Stimulated activated CD4-positive, alpha-beta T cell treated with anti-CD3 and anti-CD28 coated beads, Interleukin-4, amount 100 ng/mL, for 1 hour (primary cell): Measurements from ENCODE around the gene SLC38A3.
A peak's percentile ranks its signal among the peaks of the same experiment; 100 is the strongest.

Experiments
- DNase-seq: peaks from one replicate; pipeline ENCODE4 v3.0.0-alpha.2; 2020

Gene SLC38A3

GRCh38 chr3:50169232-50169832 is 35.7 kb upstream of the SLC38A3 start:
- no peak for DNase-seq

- DNase-seq = no peak
Observed at GRCh38 chr3:50169858-50170257, 35.2 kb upstream of the SLC38A3 start.

GRCh38 chr3:50170689-50171088 is 34.4 kb upstream of the SLC38A3 start:
- DNase-seq = no peak

DNA sequence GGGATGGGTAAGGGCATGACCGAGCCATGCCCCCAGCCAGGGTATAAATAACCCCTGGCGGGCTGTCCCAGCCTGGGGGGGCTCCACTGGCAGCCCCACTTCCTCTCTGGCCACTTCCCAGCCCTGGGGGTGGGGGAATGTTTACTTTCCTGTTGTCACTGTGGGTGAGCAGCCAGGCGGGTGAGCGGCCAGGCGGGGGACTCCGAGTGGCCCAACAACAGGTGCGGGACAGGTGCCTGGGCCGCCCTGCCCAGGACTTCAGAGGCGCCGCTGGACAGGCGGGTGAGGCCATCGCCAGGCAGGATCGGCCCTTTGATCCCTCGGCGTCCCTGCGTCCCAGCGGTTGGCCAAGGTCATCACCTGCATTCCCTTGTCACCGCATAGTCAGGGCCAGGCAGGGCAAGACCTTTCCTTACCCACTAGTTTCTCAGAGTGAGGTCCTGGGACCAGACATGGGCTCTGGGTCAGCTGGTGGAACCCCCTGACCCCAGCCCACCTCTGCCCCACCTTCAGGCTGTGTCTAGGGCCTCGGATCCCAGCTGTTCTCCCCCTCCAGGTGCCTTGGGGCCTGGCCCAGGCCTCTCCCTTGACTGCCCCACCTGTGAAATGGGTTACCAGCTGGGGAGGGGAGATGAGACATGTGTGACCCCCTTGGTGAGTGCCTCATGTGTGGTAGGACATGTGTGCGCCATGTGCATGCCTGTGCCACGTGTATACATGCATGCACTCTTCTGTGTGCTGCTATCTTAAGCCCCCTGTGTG is 33.4 kb upstream of the SLC38A3 start:
- no peak for DNase-seq

DNA sequence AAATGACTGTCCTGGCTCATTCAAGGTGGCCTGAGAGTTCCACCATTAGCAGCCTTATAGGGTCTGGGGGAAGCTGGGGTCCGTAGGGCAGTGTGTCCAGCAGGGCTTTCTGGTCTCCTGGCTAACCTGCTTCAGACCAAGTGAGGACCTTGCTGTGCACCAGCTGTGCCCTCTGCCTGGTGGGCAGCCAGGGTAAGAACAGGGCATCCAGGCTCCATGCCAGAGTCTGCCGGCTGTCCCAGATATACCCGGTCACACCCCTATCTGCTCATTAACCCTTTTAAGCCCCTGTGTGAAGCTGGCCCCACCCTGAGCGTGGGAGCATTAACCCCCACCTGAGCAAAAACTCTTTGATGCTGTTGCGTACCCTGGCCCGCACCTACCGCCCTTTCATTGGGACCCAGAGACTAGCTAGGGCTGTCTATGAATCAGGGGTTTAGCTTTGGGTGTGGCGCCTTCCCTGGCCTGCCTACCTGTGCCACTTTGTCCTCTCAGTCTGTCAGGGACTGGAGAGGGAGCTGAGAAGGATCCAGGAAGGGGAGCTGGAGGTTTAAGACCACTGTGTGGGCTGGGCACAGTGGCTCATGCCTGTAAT is 32.3 kb upstream of the SLC38A3 start:
- no peak for DNase-seq

GRCh38 chr3:50173685-50174516 is 31.2 kb upstream of the SLC38A3 start:
- no peak for DNase-seq

- DNase-seq = no peak
Observed at GRCh38 chr3:50174517-50174895, 30.6 kb upstream of the SLC38A3 start.

DNA sequence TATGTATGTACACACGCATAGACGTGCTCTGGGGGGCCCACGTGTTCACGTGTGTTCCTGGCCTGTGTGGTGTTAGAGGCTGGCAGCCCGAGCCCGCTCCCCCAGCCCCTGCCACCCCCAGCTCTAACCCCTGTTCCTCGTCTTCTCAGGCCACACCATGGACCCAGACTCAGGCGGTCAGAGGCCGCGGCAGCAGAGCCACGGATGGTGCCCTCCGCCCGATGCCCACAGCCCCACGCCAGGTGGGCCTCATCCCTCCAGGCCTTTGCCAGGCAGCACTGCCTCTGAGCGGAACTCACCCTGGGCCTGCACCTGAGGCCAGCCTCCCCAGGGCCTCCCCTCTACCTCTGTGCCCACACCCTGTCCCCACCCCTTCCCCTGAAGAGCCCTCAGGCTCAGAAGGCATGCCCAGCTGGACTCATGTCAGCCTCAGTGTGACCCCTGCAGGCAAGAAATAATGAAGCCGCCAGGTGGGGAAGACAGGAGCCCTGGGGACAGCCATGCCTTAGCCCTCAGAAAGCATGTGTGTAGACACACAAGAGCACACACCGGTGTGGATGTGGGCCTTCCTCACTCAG is 30.0 kb upstream of the SLC38A3 start:
- no peak for DNase-seq

- no peak for DNase-seq
Observed at GRCh38 chr3:50177346-50177745, 27.7 kb upstream of the SLC38A3 start.

DNA sequence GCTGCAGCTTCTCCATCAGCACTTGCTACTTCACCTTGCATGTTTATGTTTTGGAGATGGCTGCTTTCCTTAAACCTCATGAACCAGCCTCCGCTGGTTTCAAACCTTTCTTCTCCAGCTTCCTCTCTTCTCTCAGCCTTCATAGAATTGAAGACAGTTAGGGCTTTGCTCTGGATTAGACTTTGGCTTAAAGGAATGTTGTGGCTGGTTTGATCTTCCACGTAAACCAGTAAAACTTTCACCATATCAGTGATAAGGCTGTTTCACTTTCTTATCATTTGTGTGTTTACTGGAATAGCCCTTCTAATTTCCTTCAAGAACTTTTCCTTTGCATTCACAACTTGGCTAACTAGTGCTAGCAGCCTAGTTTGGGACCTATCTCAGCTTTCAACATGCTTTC is 25.4 kb upstream of the SLC38A3 start:
- no peak for DNase-seq

- DNase-seq = no peak
Observed at GRCh38 chr3:50181985-50182384, 23.1 kb upstream of the SLC38A3 start.

GRCh38 chr3:50182533-50183099 is 22.5 kb upstream of the SLC38A3 start:
- no peak for DNase-seq

GRCh38 chr3:50183755-50184154 is 21.3 kb upstream of the SLC38A3 start:
- DNase-seq = no peak

DNA sequence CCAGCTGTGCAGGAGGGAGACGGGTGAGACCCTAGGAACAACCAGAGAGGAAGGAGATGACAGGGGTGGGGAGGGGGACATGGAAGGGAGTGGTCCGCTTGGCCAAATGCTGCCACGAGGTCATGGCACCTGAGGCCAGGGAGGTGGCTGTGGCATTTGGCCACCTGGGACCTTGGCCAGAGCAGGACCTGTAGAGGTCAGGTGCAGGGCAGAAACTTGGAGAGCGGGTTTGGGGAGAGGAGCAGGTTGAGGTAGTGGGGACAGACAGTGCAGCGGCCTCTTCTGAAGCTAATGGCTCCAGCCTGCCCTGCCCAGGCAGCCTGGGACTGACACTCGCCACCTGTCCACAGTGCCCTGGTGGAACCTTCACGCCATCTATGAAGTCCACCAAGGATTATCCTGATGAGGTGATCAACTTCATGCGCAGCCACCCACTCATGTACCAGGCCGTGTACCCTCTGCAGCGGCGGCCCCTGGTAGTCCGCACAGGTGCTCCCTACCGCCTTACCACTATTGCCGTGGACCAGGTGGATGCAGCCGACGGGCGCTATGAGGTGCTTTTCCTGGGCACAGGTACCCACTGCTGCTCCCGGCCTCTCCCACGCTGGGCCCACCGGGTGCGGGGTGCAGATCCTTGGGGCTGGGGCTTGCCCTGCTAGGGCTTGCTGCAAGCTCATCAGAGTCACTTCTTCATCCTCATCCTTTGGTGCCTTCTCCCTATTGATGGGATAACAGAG is 20.7 kb upstream of the SLC38A3 start:
- no peak for DNase-seq

- no peak for DNase-seq
Observed at GRCh38 chr3:50185230-50185629, 19.8 kb upstream of the SLC38A3 start.

DNA sequence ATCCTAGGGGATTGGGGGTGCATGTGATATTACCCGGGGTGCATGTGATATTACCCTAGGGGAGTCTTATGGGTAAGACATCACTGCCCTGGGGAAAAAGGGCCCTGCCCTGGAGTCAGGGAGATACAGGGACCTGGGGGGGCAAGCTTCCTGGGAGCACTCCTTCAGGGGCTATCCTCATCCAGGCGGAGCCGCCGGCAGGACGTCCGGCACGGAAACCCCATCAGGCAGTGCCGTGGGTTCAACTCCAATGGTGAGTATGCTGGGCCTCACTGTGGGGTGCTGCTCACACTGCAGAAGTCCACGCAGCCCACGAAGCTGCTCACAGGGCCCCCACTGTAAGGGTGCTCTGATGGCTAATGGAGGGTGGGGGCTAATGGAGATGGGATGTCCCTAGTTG is 19.0 kb upstream of the SLC38A3 start:
- DNase-seq = no peak

GRCh38 chr3:50187750-50188149 is 17.3 kb upstream of the SLC38A3 start:
- no peak for DNase-seq

- DNase-seq = peak; percentile 35
Observed at GRCh38 chr3:50189274-50189673, 15.8 kb upstream of the SLC38A3 start.

DNA sequence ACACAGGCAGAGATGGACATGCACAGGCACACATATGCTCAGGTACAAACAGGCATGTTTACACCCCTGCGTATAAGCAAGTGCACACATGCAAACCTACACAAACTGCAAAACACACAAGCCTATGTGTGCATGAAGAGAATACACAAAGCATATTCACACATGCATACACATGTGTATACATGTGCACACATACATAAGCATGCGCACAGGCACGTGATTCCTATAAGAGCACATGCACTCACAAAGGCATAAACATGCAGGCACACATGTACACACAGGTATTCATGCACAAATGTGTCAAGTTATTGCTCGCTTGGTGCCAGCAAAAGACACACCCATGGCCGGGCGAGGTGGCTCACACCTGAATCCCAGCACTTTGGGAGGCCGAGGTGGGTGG is 15.1 kb upstream of the SLC38A3 start:
- no peak for DNase-seq

- no peak for DNase-seq
Observed at GRCh38 chr3:50190936-50191660, 14.0 kb upstream of the SLC38A3 start, which contains the start of gene GNAT1. Gene GNAT1 (plus strand): TSS chr3:50191610. CDS start chr3:50191726, 116 bp downstream.

DNA sequence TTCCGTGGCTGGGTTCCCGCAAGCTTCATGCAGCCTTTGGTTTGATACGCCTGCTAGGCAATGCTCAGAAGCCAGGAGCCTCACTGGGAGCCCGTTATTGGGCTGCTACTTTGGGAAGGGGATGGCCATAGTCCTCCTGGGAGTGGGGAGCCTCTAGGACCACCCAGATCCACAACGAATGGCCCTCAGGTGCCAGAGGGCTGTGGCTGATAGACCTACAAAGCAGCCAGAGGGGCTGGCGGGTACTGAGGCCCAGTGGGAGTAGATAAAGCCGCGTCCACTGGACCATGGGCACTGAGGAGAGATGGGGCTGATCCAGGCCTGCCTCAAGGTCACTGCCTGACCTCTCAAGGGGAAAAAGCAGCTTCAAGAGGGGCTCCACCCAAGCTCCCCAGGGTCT is 12.9 kb upstream of the SLC38A3 start:
- no peak for DNase-seq
